ENCODE results near the gene RTN1. TPM values are rescaled to one million over a fixed set of nuclear protein-coding genes. Genes with fewer than 3 reads are reported as not detected.

RTN1 gene
- total and polyA plus RNA-seq, 2 of the 8 experiments (the other 6 are each of a cell fraction or from before 2014, with no cell fraction given) = 2.8 to 4.9 TPM

DNA sequence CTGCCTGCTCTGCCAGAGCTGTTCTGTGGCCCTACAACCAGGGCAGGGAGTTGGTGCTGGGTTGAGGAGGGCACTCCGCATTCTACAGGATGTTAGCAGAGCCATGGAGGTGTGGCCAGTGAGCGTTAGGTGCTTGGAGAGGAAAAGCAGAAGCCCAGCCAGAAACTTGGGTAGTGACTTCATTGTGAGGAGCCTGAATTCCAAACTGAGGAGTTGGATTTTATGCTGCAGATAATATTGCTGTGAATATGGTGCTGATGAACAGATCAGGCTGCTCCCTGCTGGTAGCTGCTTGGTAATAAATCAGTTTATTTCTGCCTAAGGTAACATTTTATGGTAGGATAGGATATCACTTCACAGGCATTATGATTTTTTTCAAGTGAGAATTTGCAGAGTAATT is 286.8 kb downstream of the RTN1 start:
- Histone ChIP-seq H3K4me1 (replicated peaks in 1 of 4; ENCODE audit: control insufficient read depth in 3 of 4, insufficient read depth in 4 of 4, low read length in 3 of 4) (no peaks in the 10 kb centered on the region; a peak in 1 of 7 replicates), H3K79me2 (ENCODE audit: control insufficient read depth in 1 of 2, insufficient read depth in 2 of 2, low read length in 2 of 2) (no peaks in the 10 kb centered on the region), H2BK12ac (ENCODE audit: low read depth, low read length) (no peak overlapping the region), H2BK20ac (ENCODE audit: low read length) (no peak overlapping the region), H4K20me1 (replicated peaks in 1 of 2; ENCODE audit: control insufficient read depth in 1 of 2, insufficient read depth in 2 of 2, low read length in 2 of 2) (no peaks in the 10 kb centered on the region), H3K27ac (ENCODE audit: low read depth, low read length) (no peak overlapping the region), H2BK15ac (ENCODE audit: low read length) (no peak overlapping the region), H3K23me2 (ENCODE audit: low read depth, low read length) (no peaks in the 10 kb centered on the region), H4K5ac (ENCODE audit: insufficient read length, low read depth, low read length) (no peak overlapping the region), H3K4me2 (ENCODE audit: insufficient read depth in 1 of 2, low read depth in 2 of 2, low read length in 2 of 2) (no peak overlapping the region), H4K91ac (replicated peaks; ENCODE audit: insufficient read length, low read length) (no peak overlapping the region), H3K9me3 (ENCODE audit: insufficient read depth in 2 of 2, low read depth in 1 of 2, low read length in 1 of 2) (no peaks in the 10 kb centered on the region), H3K14ac (ENCODE audit: insufficient read length) (no peak overlapping the region), H3K4ac (replicated peaks; ENCODE audit: insufficient read length, low read depth, low read length) (no peak overlapping the region), H3K56ac (replicated peaks; ENCODE audit: insufficient read length, low read depth, low read length) (no peak overlapping the region), H3K27me3 (replicated peaks in 1 of 4; ENCODE audit: control insufficient read depth in 3 of 4, extremely low read depth in 1 of 4, insufficient read depth in 3 of 4, low read length in 3 of 4) (no peaks in the 10 kb centered on the region), H3K23ac (ENCODE audit: insufficient read length) (no peak overlapping the region), H3K9ac (replicated peaks in 1 of 4; ENCODE audit: extremely low read depth in 1 of 4, low read depth in 3 of 4, low read length in 3 of 4) (no peak overlapping the region), H2BK120ac (replicated peaks; ENCODE audit: low read depth, low read length) (no peak overlapping the region), H3K4me3 (ENCODE audit: extremely low read depth in 1 of 4, insufficient read depth in 2 of 4, low read depth in 3 of 4, low read length in 4 of 4) (no peak overlapping the region), H2BK5ac (ENCODE audit: low read depth, low read length) (no peak overlapping the region), H2AK5ac (ENCODE audit: low read depth, low read length) (no peak overlapping the region), H2AFZ (ENCODE audit: low read length) (peak overlapping the region; percentile 95), H3K18ac (ENCODE audit: extremely low read depth, low read length) (no peak overlapping the region), H3K36me3 (ENCODE audit: control insufficient read depth in 2 of 4, insufficient read depth in 4 of 4, low read length in 3 of 4) (no peaks in the 10 kb centered on the region), H3K79me1 (ENCODE audit: low read depth, low read length) (no peaks in the 10 kb centered on the region), H4K8ac (ENCODE audit: extremely low read depth, insufficient read depth, low read length) (peak overlapping the region; percentile 43; the same call in 1 of the 2 replicates)
- ChIA-PET CTCF (ENCODE audit: partially characterized antibody) (interaction anchor here (0.5 to 2.4 kb wide), 9 partner anchors 10 to 563 kb away, joined by 3 to 8 read pairs (median 3); no protein-coding TSS in a partner anchor), POLR2A (ENCODE audit: partially characterized antibody) (no interaction called here)
- FAIRE-seq (no peak), DNase-seq (ENCODE audit: low read depth in 1 of 2, low spot score in 2 of 2) (no peak)
- WGBS, 2 experiments (ENCODE audit: extremely low coverage in 1 of 2, insufficient coverage in 1 of 2, insufficient read length in 1 of 2, insufficient replicate concordance in 2 of 2, low coverage in 1 of 2, low lambda C conversion rate in 2 of 2, missing lambda C conversion rate in 1 of 2) = 91% methylated on average over 2 of the region's 2 CpGs; no CpG with 5 or more reads in 1 of the 2 experiments
- TF ChIP-seq SP1 (IDR thresholded peaks at IDR 0.05; ENCODE audit: low read depth, low read length) (no peak), TAF7 (optimal IDR thresholded peaks at IDR 0.05; ENCODE audit: borderline replicate concordance, low read depth, low read length) (no peak), KDM5A (IDR thresholded peaks at IDR 0.05; ENCODE audit: low read length) (no peak), SRF (IDR thresholded peaks at IDR 0.05; ENCODE audit: low read depth, low read length) (no peak), SUZ12 (IDR thresholded peaks at IDR 0.05; ENCODE audit: low read length) (no peak), BRCA1 (IDR thresholded peaks at IDR 0.05; ENCODE audit: low read depth, low read length) (no peak), NANOG (IDR thresholded peaks at IDR 0.05; ENCODE audit: insufficient read depth, low read depth, low read length, poor library complexity, severe bottlenecking) (no peak), E2F6 (IDR thresholded peaks at IDR 0.05) (no peak), RAD21 (IDR thresholded peaks at IDR 0.05 in 1 of 2, conservative IDR thresholded peaks at IDR 0.05 in 1 of 2; ENCODE audit: low read depth in 2 of 2, low read length in 2 of 2) (no peak)

All from H1 (cell line).